ENCODE measurements around the gene CEP164. TPM values are rescaled to one million over a fixed set of nuclear protein-coding genes. Genes with fewer than 3 reads are reported as not detected.

The CEP164 gene
- polyA plus RNA-seq, result 10 to 100 TPM in 1 of 2 donors, 1 to 10 TPM in 1; 8.0 to 19.8 TPM

GRCh38 chr11:117327567-117328374 lies at the start of gene CEP164:
TSS of gene CEP164 (plus strand) at chr11:117327854. CDS start at chr11:117338587, 10,733 bp downstream.
- Histone ChIP-seq H3K4me3 (ENCODE audit: low read depth in 1 of 2, low read length in 2 of 2) (peak within 1 kb of the TSS; percentile 73 to 95), H3K4me1 (ENCODE audit: control insufficient read depth in 2 of 2, insufficient read depth in 2 of 2, low read length in 1 of 2) (peaks cover 0 to 5% of the 10 kb centered on the region in 2 donors)

DNA sequence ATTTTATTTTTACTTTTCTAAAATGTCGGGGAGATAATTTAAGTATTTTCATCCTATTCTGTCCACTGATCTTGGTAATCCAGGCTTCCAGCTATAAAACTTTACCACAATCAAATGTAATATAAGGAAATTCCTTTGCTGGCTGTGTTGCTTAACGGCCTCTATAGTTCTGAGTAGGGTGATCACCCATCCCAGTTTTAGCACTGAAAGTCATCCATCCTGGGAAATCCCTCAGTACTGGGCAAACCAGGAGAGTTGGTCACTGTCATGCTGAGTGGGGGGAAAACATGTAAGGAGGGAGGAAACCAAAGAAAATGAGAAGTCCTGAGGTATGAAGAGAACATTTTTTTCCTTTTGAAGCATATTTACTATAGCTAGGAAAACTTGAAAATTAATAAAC lies 49.3 kb upstream of the CEP164 start:
- H3K27ac ChIP-seq (ENCODE audit: low read depth in 2 of 2, low read length in 1 of 2), result no peak overlapping the region
- H3K36me3 ChIP-seq (ENCODE audit: control insufficient read depth in 2 of 2, insufficient read depth in 2 of 2, low read length in 1 of 2), result peaks cover 4% of the 10 kb centered on the region in 2 donors
- H3K9me3 ChIP-seq (ENCODE audit: control insufficient read depth in 2 of 2, insufficient read depth in 1 of 2, low read depth in 1 of 2, low read length in 1 of 2), result no peaks in the 10 kb centered on the region
- 94 to 96% methylated on average over 2 of the region's 2 CpGs for WGBS, 2 donors
- H3K27me3 ChIP-seq (ENCODE audit: control insufficient read depth in 1 of 2, insufficient read depth in 2 of 2, low read length in 2 of 2), result no peaks in the 10 kb centered on the region
- peaks cover 0 to 5% of the 10 kb centered on the region in 2 donors for H3K4me1 ChIP-seq (ENCODE audit: control insufficient read depth in 2 of 2, insufficient read depth in 2 of 2, low read length in 1 of 2)
- H3K4me3 ChIP-seq (ENCODE audit: low read depth in 1 of 2, low read length in 2 of 2), result no peak overlapping the region

More at GRCh38 chr11:117327567-117328374, at the start of gene CEP164:
- 0 to 1% methylated on average over 64 of the region's 64 CpGs for WGBS, 2 donors
- Histone ChIP-seq H3K27ac (ENCODE audit: low read depth in 2 of 2, low read length in 1 of 2) (peak within 1 kb of the TSS; percentile 91 to 97), H3K27me3 (ENCODE audit: control insufficient read depth in 1 of 2, insufficient read depth in 2 of 2, low read length in 2 of 2) (no peaks in the 10 kb centered on the region), H3K36me3 (ENCODE audit: control insufficient read depth in 2 of 2, insufficient read depth in 2 of 2, low read length in 1 of 2) (no peaks in the 10 kb centered on the region), H3K9me3 (ENCODE audit: control insufficient read depth in 2 of 2, insufficient read depth in 1 of 2, low read depth in 1 of 2, low read length in 1 of 2) (no peaks in the 10 kb centered on the region)

- no peak overlapping the region for H3K27ac ChIP-seq (ENCODE audit: low read depth in 2 of 2, low read length in 1 of 2)
- H3K4me3 ChIP-seq (ENCODE audit: low read depth in 1 of 2, low read length in 2 of 2), result no peak overlapping the region
Observed at GRCh38 chr11:117279711-117280376, 47.8 kb upstream of the CEP164 start.

DNA sequence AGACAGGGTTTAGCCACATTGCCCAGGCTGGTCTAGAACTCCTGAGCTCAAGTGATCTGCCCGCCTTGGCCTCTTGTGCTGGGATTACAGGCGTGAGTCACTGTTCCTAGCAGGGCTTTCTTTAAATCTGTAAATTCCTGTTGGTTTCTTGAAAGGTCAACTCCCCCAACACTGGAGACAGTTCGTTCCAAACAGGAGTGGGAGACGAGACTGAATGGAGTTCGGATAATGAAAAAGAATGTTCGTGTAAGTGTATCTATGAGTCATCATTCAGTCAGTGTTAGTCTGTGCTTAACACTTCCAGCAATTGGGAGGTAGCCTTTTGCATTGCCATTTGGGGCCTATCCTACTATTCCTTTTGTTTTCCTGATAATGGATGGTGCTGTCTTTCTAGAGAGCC lies 46.5 kb upstream of the CEP164 start:
- peaks cover 0 to 5% of the 10 kb centered on the region in 2 donors for H3K4me1 ChIP-seq (ENCODE audit: control insufficient read depth in 2 of 2, insufficient read depth in 2 of 2, low read length in 1 of 2)
- no peaks in the 10 kb centered on the region for H3K9me3 ChIP-seq (ENCODE audit: control insufficient read depth in 2 of 2, insufficient read depth in 1 of 2, low read depth in 1 of 2, low read length in 1 of 2)
- no peaks in the 10 kb centered on the region for H3K27me3 ChIP-seq (ENCODE audit: control insufficient read depth in 1 of 2, insufficient read depth in 2 of 2, low read length in 2 of 2)
- H3K27ac ChIP-seq (ENCODE audit: low read depth in 2 of 2, low read length in 1 of 2), result peak overlapping the region in 1 of 2 donors; percentile 6
- H3K36me3 ChIP-seq (ENCODE audit: control insufficient read depth in 2 of 2, insufficient read depth in 2 of 2, low read length in 1 of 2), result peaks cover 4 to 7% of the 10 kb centered on the region in 2 donors
- H3K4me3 ChIP-seq (ENCODE audit: low read depth in 1 of 2, low read length in 2 of 2), result no peak overlapping the region
- 38 to 65% methylated on average over 6 of the region's 6 CpGs for WGBS, 2 donors

More at GRCh38 chr11:117279711-117280376, 47.8 kb upstream of the CEP164 start:
- Histone ChIP-seq H3K36me3 (ENCODE audit: control insufficient read depth in 2 of 2, insufficient read depth in 2 of 2, low read length in 1 of 2) (peaks cover 4% of the 10 kb centered on the region in 2 donors), H3K27me3 (ENCODE audit: control insufficient read depth in 1 of 2, insufficient read depth in 2 of 2, low read length in 2 of 2) (no peaks in the 10 kb centered on the region), H3K4me1 (ENCODE audit: control insufficient read depth in 2 of 2, insufficient read depth in 2 of 2, low read length in 1 of 2) (peaks cover 0 to 5% of the 10 kb centered on the region in 2 donors), H3K9me3 (ENCODE audit: control insufficient read depth in 2 of 2, insufficient read depth in 1 of 2, low read depth in 1 of 2, low read length in 1 of 2) (no peaks in the 10 kb centered on the region)
- 76 to 80% methylated on average over 4 of the region's 4 CpGs for WGBS, 2 donors

DNA sequence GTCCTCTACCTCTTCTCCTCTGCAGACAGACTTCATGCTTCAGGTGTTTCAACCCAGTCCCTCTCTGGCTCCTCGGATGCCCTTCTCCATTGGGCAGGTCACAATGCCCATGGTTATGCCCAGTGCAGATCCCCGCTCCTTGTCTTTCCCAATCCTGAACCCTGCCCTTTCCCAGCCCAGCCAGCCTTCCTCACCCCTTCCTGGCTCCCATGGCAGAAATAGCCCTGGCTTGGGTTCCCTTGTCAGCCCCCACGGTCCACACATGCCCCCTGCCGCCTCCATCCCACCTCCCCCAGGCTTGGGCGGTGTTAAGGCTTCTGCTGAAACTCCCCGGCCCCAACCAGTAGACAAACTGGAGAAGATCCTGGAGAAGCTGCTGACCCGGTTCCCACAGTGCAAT lies 45.8 kb upstream of the CEP164 start:
- peaks cover 4 to 9% of the 10 kb centered on the region in 2 donors for H3K36me3 ChIP-seq (ENCODE audit: control insufficient read depth in 2 of 2, insufficient read depth in 2 of 2, low read length in 1 of 2)
- 95 to 98% methylated on average over 7 of the region's 7 CpGs for WGBS, 2 donors
- no peak overlapping the region for H3K27ac ChIP-seq (ENCODE audit: low read depth in 2 of 2, low read length in 1 of 2)
- no peaks in the 10 kb centered on the region for H3K27me3 ChIP-seq (ENCODE audit: control insufficient read depth in 1 of 2, insufficient read depth in 2 of 2, low read length in 2 of 2)
- H3K4me1 ChIP-seq (ENCODE audit: control insufficient read depth in 2 of 2, insufficient read depth in 2 of 2, low read length in 1 of 2), result peaks cover 0 to 5% of the 10 kb centered on the region in 2 donors
- no peak overlapping the region for H3K4me3 ChIP-seq (ENCODE audit: low read depth in 1 of 2, low read length in 2 of 2)
- no peaks in the 10 kb centered on the region for H3K9me3 ChIP-seq (ENCODE audit: control insufficient read depth in 2 of 2, insufficient read depth in 1 of 2, low read depth in 1 of 2, low read length in 1 of 2)

DNA sequence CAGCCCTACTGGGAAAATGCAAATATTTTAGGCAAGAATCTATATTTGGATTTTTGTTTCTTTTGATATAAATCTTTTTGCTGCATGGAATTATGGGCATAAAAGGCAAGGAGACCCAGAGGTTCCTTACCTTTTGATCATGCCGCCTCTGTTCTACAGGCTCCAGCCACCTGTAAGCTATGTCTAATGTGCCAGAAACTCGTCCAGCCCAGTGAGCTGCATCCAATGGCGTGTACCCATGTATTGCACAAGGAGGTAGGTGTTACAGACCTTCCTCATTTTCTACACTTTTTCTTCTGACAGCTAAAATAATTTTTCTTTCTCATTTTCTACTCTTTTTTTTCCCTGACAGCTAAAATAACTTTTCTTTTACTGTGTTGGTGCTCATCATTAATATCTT lies 44.7 kb upstream of the CEP164 start:
- 89 to 91% methylated on average over 3 of the region's 3 CpGs for WGBS, 2 donors
- H3K36me3 ChIP-seq (ENCODE audit: control insufficient read depth in 2 of 2, insufficient read depth in 2 of 2, low read length in 1 of 2), result peaks cover 9% of the 10 kb centered on the region in 2 donors
- H3K27ac ChIP-seq (ENCODE audit: low read depth in 2 of 2, low read length in 1 of 2), result no peak overlapping the region
- H3K4me1 ChIP-seq (ENCODE audit: control insufficient read depth in 2 of 2, insufficient read depth in 2 of 2, low read length in 1 of 2), result peaks cover 2 to 5% of the 10 kb centered on the region in 2 donors
- H3K4me3 ChIP-seq (ENCODE audit: low read depth in 1 of 2, low read length in 2 of 2), result no peak overlapping the region
- H3K9me3 ChIP-seq (ENCODE audit: control insufficient read depth in 2 of 2, insufficient read depth in 1 of 2, low read depth in 1 of 2, low read length in 1 of 2), result no peaks in the 10 kb centered on the region
- H3K27me3 ChIP-seq (ENCODE audit: control insufficient read depth in 1 of 2, insufficient read depth in 2 of 2, low read length in 2 of 2), result no peaks in the 10 kb centered on the region

GRCh38 chr11:117284053-117284452 lies 43.6 kb upstream of the CEP164 start:
- Histone ChIP-seq H3K27me3 (ENCODE audit: control insufficient read depth in 1 of 2, insufficient read depth in 2 of 2, low read length in 2 of 2) (no peaks in the 10 kb centered on the region), H3K4me3 (ENCODE audit: low read depth in 1 of 2, low read length in 2 of 2) (no peak overlapping the region), H3K36me3 (ENCODE audit: control insufficient read depth in 2 of 2, insufficient read depth in 2 of 2, low read length in 1 of 2) (peaks cover 9 to 11% of the 10 kb centered on the region in 2 donors), H3K9me3 (ENCODE audit: control insufficient read depth in 2 of 2, insufficient read depth in 1 of 2, low read depth in 1 of 2, low read length in 1 of 2) (no peaks in the 10 kb centered on the region), H3K4me1 (ENCODE audit: control insufficient read depth in 2 of 2, insufficient read depth in 2 of 2, low read length in 1 of 2) (peaks cover 2 to 5% of the 10 kb centered on the region in 2 donors), H3K27ac (ENCODE audit: low read depth in 2 of 2, low read length in 1 of 2) (no peak overlapping the region)
- WGBS, 2 donors, result 92 to 99% methylated on average over 2 of the region's 2 CpGs

GRCh38 chr11:117286588-117286987 lies 41.1 kb upstream of the CEP164 start:
- peaks cover 13 to 26% of the 10 kb centered on the region in 2 donors for H3K36me3 ChIP-seq (ENCODE audit: control insufficient read depth in 2 of 2, insufficient read depth in 2 of 2, low read length in 1 of 2)
- no peaks in the 10 kb centered on the region for H3K9me3 ChIP-seq (ENCODE audit: control insufficient read depth in 2 of 2, insufficient read depth in 1 of 2, low read depth in 1 of 2, low read length in 1 of 2)
- H3K4me1 ChIP-seq (ENCODE audit: control insufficient read depth in 2 of 2, insufficient read depth in 2 of 2, low read length in 1 of 2), result peaks cover 0 to 2% of the 10 kb centered on the region in 2 donors
- 70 to 79% methylated on average over 2 of the region's 2 CpGs for WGBS, 2 donors
- no peaks in the 10 kb centered on the region for H3K27me3 ChIP-seq (ENCODE audit: control insufficient read depth in 1 of 2, insufficient read depth in 2 of 2, low read length in 2 of 2)
- H3K4me3 ChIP-seq (ENCODE audit: low read depth in 1 of 2, low read length in 2 of 2), result no peak overlapping the region
- no peak overlapping the region for H3K27ac ChIP-seq (ENCODE audit: low read depth in 2 of 2, low read length in 1 of 2)

GRCh38 chr11:117287668-117288067 lies 40.0 kb upstream of the CEP164 start:
- Histone ChIP-seq H3K9me3 (ENCODE audit: control insufficient read depth in 2 of 2, insufficient read depth in 1 of 2, low read depth in 1 of 2, low read length in 1 of 2) (no peaks in the 10 kb centered on the region), H3K27ac (ENCODE audit: low read depth in 2 of 2, low read length in 1 of 2) (no peak overlapping the region), H3K4me1 (ENCODE audit: control insufficient read depth in 2 of 2, insufficient read depth in 2 of 2, low read length in 1 of 2) (peaks cover 0 to 2% of the 10 kb centered on the region in 2 donors), H3K36me3 (ENCODE audit: control insufficient read depth in 2 of 2, insufficient read depth in 2 of 2, low read length in 1 of 2) (peaks cover 12 to 25% of the 10 kb centered on the region in 2 donors), H3K4me3 (ENCODE audit: low read depth in 1 of 2, low read length in 2 of 2) (no peak overlapping the region), H3K27me3 (ENCODE audit: control insufficient read depth in 1 of 2, insufficient read depth in 2 of 2, low read length in 2 of 2) (no peaks in the 10 kb centered on the region)
- WGBS, 2 donors, result 59 to 87% methylated on average over 3 of the region's 3 CpGs

Data from esophagus (tissue), 2 donors.